ENCODE data around the gene TLR6. TPM values are rescaled to one million over a fixed set of nuclear protein-coding genes. Genes with fewer than 3 reads are reported as not detected.

The TLR6 gene
- total and polyA plus RNA-seq, 2 donors (not counting 1 experiment from before 2014, with no cell fraction given), result 10.0 to 60.6 TPM

DNA sequence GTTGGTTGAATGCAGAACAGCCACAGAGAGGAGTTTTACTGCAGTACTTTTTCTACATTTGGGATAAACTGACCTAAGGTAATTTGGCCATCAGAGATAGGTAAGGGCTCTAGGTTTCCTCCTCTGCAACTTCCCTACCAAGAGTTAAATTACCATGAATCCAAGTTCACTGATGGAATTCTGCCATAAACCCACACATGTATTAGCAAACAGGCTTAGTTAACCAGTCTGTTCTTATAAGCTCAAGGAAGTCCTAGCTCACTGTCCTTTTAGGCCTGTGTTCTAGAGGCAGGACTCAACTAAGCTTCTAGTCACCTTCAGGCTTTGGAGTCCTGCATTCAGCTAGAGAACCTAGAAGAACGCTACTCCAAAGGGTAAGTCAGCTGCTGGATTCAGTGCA is 15.0 kb upstream of the TLR6 start:
- H3K4me3 ChIP-seq (ENCODE audit: control extremely low read depth in 1 of 5, extremely low read depth in 1 of 5, insufficient read depth in 1 of 5, low read depth in 2 of 5, low read length in 4 of 5), result no peak overlapping the region
- H3K9me3 ChIP-seq (ENCODE audit: control extremely low read depth in 1 of 3, control insufficient read depth in 2 of 3, insufficient read depth in 1 of 3, low read length in 2 of 3), result no peaks in the 10 kb centered on the region
- intact Hi-C loops (cut with micrococcal nuclease), result no loop called here
- H3K27ac ChIP-seq (ENCODE audit: low read length in 2 of 2), result no peak overlapping the region
- H3K4me1 ChIP-seq (ENCODE audit: control insufficient read depth in 2 of 2, insufficient read depth in 2 of 2, low read length in 2 of 2), result peaks cover 10 to 12% of the 10 kb centered on the region in 2 donors
- H3K27me3 ChIP-seq (replicated peaks in 1 of 4; ENCODE audit: control extremely low read depth in 1 of 4, control insufficient read depth in 3 of 4, insufficient read depth in 4 of 4, low read length in 3 of 4), result no peaks in the 10 kb centered on the region
- no peak for ATAC-seq (ENCODE audit: low read depth)
- DNase-seq, result no peak
- Mint-ChIP-seq H3K9me3 (ENCODE audit: insufficient read depth) (no peaks in the 10 kb centered on the region), H3K4me1 (peaks cover 11% of the 10 kb centered on the region), H3K4me3 (no peak overlapping the region), H3K27ac (no peak overlapping the region), H3K27me3 (no peaks in the 10 kb centered on the region)
- no peak overlapping the region for H3K4me2 ChIP-seq (replicated peaks; ENCODE audit: low read depth, low read length, poor library complexity, severe bottlenecking)
- no peak overlapping the region for H3K9ac ChIP-seq (ENCODE audit: low read length)
- POLR2A ChIA-PET, result interaction anchor here (0.6 to 0.7 kb wide), 2 partner anchors 1020 to 1097 kb away, joined by 4 read pairs; no protein-coding TSS in a partner anchor
- no peaks in the 10 kb centered on the region for H4K20me1 ChIP-seq (ENCODE audit: control insufficient read depth, insufficient read depth, low read length, poor library complexity, severe bottlenecking)
- no peak for TF ChIP-seq EZH2 (IDR thresholded peaks at IDR 0.05; ENCODE audit: borderline replicate concordance, insufficient read depth, low read depth, low read length, poor library complexity, severe bottlenecking)
- TF ChIP-seq, protein P1, sequence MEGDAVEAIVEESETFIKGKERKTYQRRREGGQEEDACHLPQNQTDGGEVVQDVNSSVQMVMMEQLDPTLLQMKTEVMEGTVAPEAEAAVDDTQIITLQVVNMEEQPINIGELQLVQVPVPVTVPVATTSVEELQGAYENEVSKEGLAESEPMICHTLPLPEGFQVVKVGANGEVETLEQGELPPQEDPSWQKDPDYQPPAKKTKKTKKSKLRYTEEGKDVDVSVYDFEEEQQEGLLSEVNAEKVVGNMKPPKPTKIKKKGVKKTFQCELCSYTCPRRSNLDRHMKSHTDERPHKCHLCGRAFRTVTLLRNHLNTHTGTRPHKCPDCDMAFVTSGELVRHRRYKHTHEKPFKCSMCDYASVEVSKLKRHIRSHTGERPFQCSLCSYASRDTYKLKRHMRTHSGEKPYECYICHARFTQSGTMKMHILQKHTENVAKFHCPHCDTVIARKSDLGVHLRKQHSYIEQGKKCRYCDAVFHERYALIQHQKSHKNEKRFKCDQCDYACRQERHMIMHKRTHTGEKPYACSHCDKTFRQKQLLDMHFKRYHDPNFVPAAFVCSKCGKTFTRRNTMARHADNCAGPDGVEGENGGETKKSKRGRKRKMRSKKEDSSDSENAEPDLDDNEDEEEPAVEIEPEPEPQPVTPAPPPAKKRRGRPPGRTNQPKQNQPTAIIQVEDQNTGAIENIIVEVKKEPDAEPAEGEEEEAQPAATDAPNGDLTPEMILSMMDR (IDR thresholded peaks at IDR 0.05), result no peak
- CTCF ChIA-PET, result interaction anchor here (1.6 to 3.5 kb wide), 3 partner anchors 11 to 692 kb away, joined by 6 to 16 read pairs (median 13); no protein-coding TSS in a partner anchor
- H3K79me2 ChIP-seq (ENCODE audit: control insufficient read depth, insufficient read depth, low read length), result no peaks in the 10 kb centered on the region
- H3K36me3 ChIP-seq (replicated peaks in 1 of 2; ENCODE audit: control extremely low read depth in 1 of 2, control insufficient read depth in 1 of 2, extremely low read depth in 1 of 2, insufficient read depth in 2 of 2, low read length in 1 of 2), result no peaks in the 10 kb centered on the region
- no peak overlapping the region for H2AFZ ChIP-seq (ENCODE audit: insufficient read depth, low read depth, low read length, poor library complexity, severe bottlenecking)
- no CpG with 5 or more reads among the region's 1 CpG for WGBS (ENCODE audit: insufficient coverage)

- Mint-ChIP-seq H3K4me3 (no peak overlapping the region), H3K27ac (no peak overlapping the region), H3K4me1 (peaks cover 11% of the 10 kb centered on the region), H3K9me3 (ENCODE audit: insufficient read depth) (no peaks in the 10 kb centered on the region), H3K27me3 (no peaks in the 10 kb centered on the region)
- no peak overlapping the region for H2AFZ ChIP-seq (ENCODE audit: insufficient read depth, low read depth, low read length, poor library complexity, severe bottlenecking)
- H3K9ac ChIP-seq (ENCODE audit: low read length), result no peak overlapping the region
- CTCF ChIA-PET, result interaction anchor here (0.7 to 3.5 kb wide), 4 partner anchors 10 to 690 kb away, joined by 3 to 16 read pairs (median 10); no protein-coding TSS in a partner anchor
- intact Hi-C loops (cut with micrococcal nuclease), result no loop called here
- TF ChIP-seq, protein P1 (IDR thresholded peaks at IDR 0.05), result no peak
- TF ChIP-seq EZH2 (IDR thresholded peaks at IDR 0.05; ENCODE audit: borderline replicate concordance, insufficient read depth, low read depth, low read length, poor library complexity, severe bottlenecking), result no peak
- POLR2A ChIA-PET, result no interaction called here
- ATAC-seq (ENCODE audit: low read depth) (no peak), DNase-seq (no peak)
- no peaks in the 10 kb centered on the region for H3K79me2 ChIP-seq (ENCODE audit: control insufficient read depth, insufficient read depth, low read length)
- H3K4me3 ChIP-seq (ENCODE audit: control extremely low read depth in 1 of 5, extremely low read depth in 1 of 5, insufficient read depth in 1 of 5, low read depth in 2 of 5, low read length in 4 of 5), result no peak overlapping the region
- H3K4me2 ChIP-seq (replicated peaks; ENCODE audit: low read depth, low read length, poor library complexity, severe bottlenecking), result no peak overlapping the region
- peaks cover 10 to 12% of the 10 kb centered on the region in 2 donors for H3K4me1 ChIP-seq (ENCODE audit: control insufficient read depth in 2 of 2, insufficient read depth in 2 of 2, low read length in 2 of 2)
- no peaks in the 10 kb centered on the region for H3K9me3 ChIP-seq (ENCODE audit: control extremely low read depth in 1 of 3, control insufficient read depth in 2 of 3, insufficient read depth in 1 of 3, low read length in 2 of 3)
- H3K27ac ChIP-seq (ENCODE audit: low read length in 2 of 2), result no peak overlapping the region
- H3K36me3 ChIP-seq (replicated peaks in 1 of 2; ENCODE audit: control extremely low read depth in 1 of 2, control insufficient read depth in 1 of 2, extremely low read depth in 1 of 2, insufficient read depth in 2 of 2, low read length in 1 of 2), result no peaks in the 10 kb centered on the region
- H4K20me1 ChIP-seq (ENCODE audit: control insufficient read depth, insufficient read depth, low read length, poor library complexity, severe bottlenecking), result no peaks in the 10 kb centered on the region
- 81% methylated on average over 4 of the region's 7 CpGs for WGBS (ENCODE audit: insufficient coverage)
- H3K27me3 ChIP-seq (replicated peaks in 1 of 4; ENCODE audit: control extremely low read depth in 1 of 4, control insufficient read depth in 3 of 4, insufficient read depth in 4 of 4, low read length in 3 of 4), result no peaks in the 10 kb centered on the region
Observed at GRCh38 chr4:38870098-38870808, 13.6 kb upstream of the TLR6 start.
